Glomerular endothelial cell (primary cell): Measurements from ENCODE around the gene ASTN1. TPM values are rescaled to one million over a fixed set of nuclear protein-coding genes. Genes with fewer than 3 reads are reported as not detected.

Experiments used
- DNase-seq: peaks from one replicate; pipeline ENCODE4 v3.0.0-alpha.2; 2011; ENCODE audit warnings: low read depth, low spot score; ENCODE audit errors: extremely low read depth
- total RNA-seq: library from RNA; depleted of rRNA; stranded (reverse); fragments of >200 nt; gene quantifications from 2 replicates; pipeline ENCODE4 v1.2.3, GENCODE V29; 2015

Gene ASTN1
- total RNA-seq, 1 donor from 2014 or later: not detected

- no peak for DNase-seq
These were observed 226.1 kb downstream of the ASTN1 start for GRCh38 chr1:176938375-176938774.

GRCh38 chr1:176934370-176934769 is 230.1 kb downstream of the ASTN1 start:
- DNase-seq: no peak

GRCh38 chr1:176932114-176933104 is 232.1 kb downstream of the ASTN1 start:
- DNase-seq: no peak

GRCh38 chr1:176931526-176931925 is 233.0 kb downstream of the ASTN1 start:
- no peak for DNase-seq

- no peak for DNase-seq
These were observed 238.0 kb downstream of the ASTN1 start for GRCh38 chr1:176926330-176927086.

- no peak for DNase-seq
These were observed 239.3 kb downstream of the ASTN1 start for GRCh38 chr1:176925223-176925622.

GRCh38 chr1:176923283-176923682 is 241.2 kb downstream of the ASTN1 start:
- DNase-seq: no peak

- no peak for DNase-seq
These were observed 244.8 kb downstream of the ASTN1 start for GRCh38 chr1:176919386-176920378.

GRCh38 chr1:176905648-176906047 is 258.9 kb downstream of the ASTN1 start:
- no peak for DNase-seq

- DNase-seq: no peak
These were observed 260.3 kb downstream of the ASTN1 start for GRCh38 chr1:176904057-176904751.

- DNase-seq: no peak
These were observed 261.0 kb downstream of the ASTN1 start for GRCh38 chr1:176903474-176903873.

GRCh38 chr1:176899321-176899720 is 265.2 kb downstream of the ASTN1 start:
- DNase-seq: no peak

- DNase-seq: peak; percentile 27
These were observed 266.9 kb downstream of the ASTN1 start for GRCh38 chr1:176897350-176898236.

- no peak for DNase-seq
These were observed 268.3 kb downstream of the ASTN1 start for GRCh38 chr1:176896216-176896615.

- no peak for DNase-seq
These were observed 270.1 kb downstream of the ASTN1 start for GRCh38 chr1:176894450-176894849.

GRCh38 chr1:176893625-176894352 is 270.7 kb downstream of the ASTN1 start:
- no peak for DNase-seq

GRCh38 chr1:176888471-176889032 is 276.0 kb downstream of the ASTN1 start:
- DNase-seq: no peak

GRCh38 chr1:176885751-176886150 is 278.8 kb downstream of the ASTN1 start:
- DNase-seq: no peak
